HCT116 (cell line): ENCODE data around the gene CMIP.

Source experiments
- ELF1 ChIP-seq: IDR thresholded peaks from 2 replicates; pipeline ENCODE4 v1.6.1; 2012; ENCODE audit warnings: low read depth, borderline replicate concordance
- EZH2 ChIP-seq: fragments of 200-600 bp; sonication (generic); IDR thresholded peaks from 2 replicates; pipeline ENCODE4 v1.6.1; 2017; ENCODE audit warnings: antibody characterized with exemption, mixed run types
- EZH2phosphoT487 ChIP-seq: fragments of 200-600 bp; IDR thresholded peaks from 2 replicates; pipeline ENCODE4 v1.6.1; 2018; ENCODE audit warnings: antibody characterized with exemption, borderline replicate concordance
- POLR2A ChIP-seq: IDR thresholded peaks from 2 replicates; pipeline ENCODE4 v1.7.0; 2011; ENCODE audit warnings: borderline replicate concordance; ENCODE audit not compliant: insufficient read depth, insufficient read length; ENCODE audit errors: extremely low read depth
- RAD21 ChIP-seq: IDR thresholded peaks from 2 replicates; pipeline ENCODE4 v1.6.1; 2012; ENCODE audit warnings: low read depth, mild to moderate bottlenecking
- TF ChIP-seq, protein P1 (sequence below), 3 experiments: fragments of 200-600 bp in 1 of 3; sonication (generic) in 1 of 3; IDR thresholded peaks in 2 of 3; conservative IDR thresholded peaks in 1 of 3; 2 replicates each; pipeline ENCODE4 v1.5.1; 2012 to 2017; ENCODE audit warnings: low read depth in 2 of 3, low read length in 2 of 3, antibody characterized with exemption in 1 of 3, borderline replicate concordance in 1 of 3, control low read depth in 1 of 3, mild to moderate bottlenecking in 1 of 3, mixed read lengths in 1 of 3, mixed run types in 1 of 3, moderate library complexity in 1 of 3; ENCODE audit not compliant: insufficient read depth in 1 of 3

- TF ChIP-seq EZH2 (no peak), RAD21 (no peak), EZH2phosphoT487 (no peak), POLR2A (no peak), ELF1 (no peak)
- TF ChIP-seq, protein P1, sequence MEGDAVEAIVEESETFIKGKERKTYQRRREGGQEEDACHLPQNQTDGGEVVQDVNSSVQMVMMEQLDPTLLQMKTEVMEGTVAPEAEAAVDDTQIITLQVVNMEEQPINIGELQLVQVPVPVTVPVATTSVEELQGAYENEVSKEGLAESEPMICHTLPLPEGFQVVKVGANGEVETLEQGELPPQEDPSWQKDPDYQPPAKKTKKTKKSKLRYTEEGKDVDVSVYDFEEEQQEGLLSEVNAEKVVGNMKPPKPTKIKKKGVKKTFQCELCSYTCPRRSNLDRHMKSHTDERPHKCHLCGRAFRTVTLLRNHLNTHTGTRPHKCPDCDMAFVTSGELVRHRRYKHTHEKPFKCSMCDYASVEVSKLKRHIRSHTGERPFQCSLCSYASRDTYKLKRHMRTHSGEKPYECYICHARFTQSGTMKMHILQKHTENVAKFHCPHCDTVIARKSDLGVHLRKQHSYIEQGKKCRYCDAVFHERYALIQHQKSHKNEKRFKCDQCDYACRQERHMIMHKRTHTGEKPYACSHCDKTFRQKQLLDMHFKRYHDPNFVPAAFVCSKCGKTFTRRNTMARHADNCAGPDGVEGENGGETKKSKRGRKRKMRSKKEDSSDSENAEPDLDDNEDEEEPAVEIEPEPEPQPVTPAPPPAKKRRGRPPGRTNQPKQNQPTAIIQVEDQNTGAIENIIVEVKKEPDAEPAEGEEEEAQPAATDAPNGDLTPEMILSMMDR (IDR thresholded peaks at IDR 0.05 in 2 of 3, conservative IDR thresholded peaks at IDR 0.05 in 1 of 3; ENCODE audit: borderline replicate concordance in 1 of 3, insufficient read depth in 1 of 3, low read depth in 2 of 3, low read length in 2 of 3): no peak
These were observed 19.8 kb upstream of the CMIP start for GRCh38 chr16:81424771-81425170.
